K562 (cell line): ENCODE results near the gene IPO11. TPM values are rescaled to one million over a fixed set of nuclear protein-coding genes. Genes with fewer than 3 reads are reported as not detected.
A peak's percentile ranks its signal among the peaks of the same experiment; 100 is the strongest.

Experiments used
- ATF7 ChIP-seq: fragments of 450-650 bp; IDR thresholded peaks from 2 replicates; pipeline ENCODE4 v1.7.1; 2014; ENCODE audit warnings: mild to moderate bottlenecking, moderate library complexity
- BRD4 ChIP-seq: fragments of 200-600 bp; sonication (generic); IDR thresholded peaks from 2 replicates; pipeline ENCODE4 v1.6.1; 2017; ENCODE audit warnings: inconsistent platforms
- CCAR2 ChIP-seq: fragments of 200-400 bp; formaldehyde crosslinking; IDR thresholded peaks from 2 replicates; pipeline ENCODE4 v1.6.1; 2017; ENCODE audit warnings: mild to moderate bottlenecking, low read depth, low read length
- CHD2 ChIP-seq: IDR thresholded peaks from 2 replicates; pipeline ENCODE4 v1.6.1; 2011; ENCODE audit warnings: low read depth, low read length
- EWSR1 ChIP-seq: fragments of 450-650 bp; IDR thresholded peaks from 2 replicates; pipeline ENCODE4 v1.6.1; 2018; ENCODE audit warnings: borderline replicate concordance, mild to moderate bottlenecking, low read depth, moderate library complexity; ENCODE audit not compliant: partially characterized antibody
- GATAD2B ChIP-seq: fragments of 450-650 bp; IDR thresholded peaks from 2 replicates; pipeline ENCODE4 v1.6.1; 2017; ENCODE audit warnings: mild to moderate bottlenecking, borderline replicate concordance
- HNRNPK ChIP-seq: fragments of 200-400 bp; formaldehyde crosslinking; IDR thresholded peaks from one replicate; pipeline ENCODE4 v1.6.1; 2018; ENCODE audit warnings: mild to moderate bottlenecking, low read depth, low read length; ENCODE audit not compliant: poor library complexity, severe bottlenecking
- IRF2 ChIP-seq: sonication (generic); formaldehyde crosslinking; IDR thresholded peaks from 2 replicates; pipeline ENCODE4 v1.8.1; 2022; ENCODE audit warnings: mild to moderate bottlenecking, missing genetic modification reagents
- MECOM ChIP-seq: fragments of 250-450 bp; sonication (Bioruptor Pico); IDR thresholded peaks from 2 replicates; pipeline ENCODE4 v1.8.0; 2022; ENCODE audit warnings: inconsistent platforms
- NFYB ChIP-seq: IDR thresholded peaks from 2 replicates; pipeline ENCODE4 v1.6.1; 2011; ENCODE audit warnings: mild to moderate bottlenecking, moderate library complexity; ENCODE audit not compliant: insufficient read length; ENCODE audit errors: extremely low read depth
- NR3C1 ChIP-seq: sonication (generic); formaldehyde crosslinking; IDR thresholded peaks from 2 replicates; pipeline ENCODE4 v1.8.1; 2022; ENCODE audit warnings: missing genetic modification reagents
- OTX1 ChIP-seq: fragments of 450-650 bp; formaldehyde crosslinking; IDR thresholded peaks from 2 replicates; pipeline ENCODE4 v1.4.0; 2022; ENCODE audit warnings: mild to moderate bottlenecking
- PCBP2 ChIP-seq: fragments of 200-400 bp; formaldehyde crosslinking; IDR thresholded peaks from 2 replicates; pipeline ENCODE4 v1.6.1; 2018; ENCODE audit warnings: low read length, low read depth, mild to moderate bottlenecking, moderate library complexity; ENCODE audit not compliant: poor library complexity, severe bottlenecking
- PML ChIP-seq: IDR thresholded peaks from 2 replicates; pipeline ENCODE4 v1.6.1; 2012; ENCODE audit warnings: low read length, inconsistent platforms
- RFX7 ChIP-seq: fragments of 250-450 bp; sonication (Bioruptor Pico); IDR thresholded peaks from 2 replicates; pipeline ENCODE4 v1.5.1; 2021; ENCODE audit warnings: mild to moderate bottlenecking
- SP1 ChIP-seq: sonication (generic); formaldehyde crosslinking; IDR thresholded peaks from 2 replicates; pipeline ENCODE4 v1.8.1; 2022; ENCODE audit warnings: mild to moderate bottlenecking, missing genetic modification reagents
- SREBF2 ChIP-seq: sonication (generic); formaldehyde crosslinking; IDR thresholded peaks from 2 replicates; pipeline ENCODE4 v1.4.0; 2020; ENCODE audit warnings: mild to moderate bottlenecking, missing genetic modification reagents
- STAG1 ChIP-seq: sonication (generic); formaldehyde crosslinking; IDR thresholded peaks from 2 replicates; pipeline ENCODE4 v1.5.0; 2020; ENCODE audit warnings: missing genetic modification reagents, borderline replicate concordance
- TBP ChIP-seq: optimal IDR thresholded peaks from 2 replicates; pipeline ENCODE3; 2011; ENCODE audit warnings: low read depth, low read length, improper control_type of control experiment
- TCF7L2 ChIP-seq: fragments of 150-350 bp; IDR thresholded peaks from 2 replicates; pipeline ENCODE4 v1.6.1; 2016; ENCODE audit warnings: low read depth, mild to moderate bottlenecking, low read length, moderate library complexity
- TOE1 ChIP-seq, 2 experiments: fragments of 450-650 bp in 1 of 2; sonication (generic) in 1 of 2; formaldehyde crosslinking in 1 of 2; IDR thresholded peaks; 2 replicates each; pipeline versions ENCODE4 v1.7.1 to v1.8.0; 2016 to 2022; ENCODE audit warnings: borderline replicate concordance in 2 of 2, mild to moderate bottlenecking in 2 of 2, antibody characterized with exemption in 1 of 2, inconsistent platforms in 1 of 2, low read depth in 1 of 2, missing genetic modification reagents in 1 of 2, moderate library complexity in 1 of 2
- ZBTB1 ChIP-seq: sonication (generic); formaldehyde crosslinking; IDR thresholded peaks from 2 replicates; pipeline ENCODE4 v1.8.1; 2023; ENCODE audit warnings: missing genetic modification reagents, low read depth, mild to moderate bottlenecking, borderline replicate concordance
- ZNF146 ChIP-seq: IDR thresholded peaks from one replicate; pipeline ENCODE4 v1.6.1; 2018; ENCODE audit warnings: missing compliant biosample characterization; ENCODE audit not compliant: unreplicated experiment
- ZNF175 ChIP-seq: fragments of 200-800 bp; sonication (Bioruptor generic); IDR thresholded peaks from 2 replicates; pipeline ENCODE4 v1.6.1; 2016; ENCODE audit warnings: low read depth, mild to moderate bottlenecking, missing genetic modification characterization, missing compliant biosample characterization
- ZNF316 ChIP-seq: fragments of 450-650 bp; IDR thresholded peaks from 2 replicates; pipeline ENCODE4 v1.6.1; 2016
- ZNF347 ChIP-seq: fragments of 450-650 bp; formaldehyde crosslinking; IDR thresholded peaks from 2 replicates; pipeline ENCODE4 v1.4.0; 2020; ENCODE audit warnings: low read depth, mild to moderate bottlenecking, moderate library complexity
- ZNF507 ChIP-seq: conservative IDR thresholded peaks from 2 replicates; pipeline ENCODE4 v1.6.1; 2017; ENCODE audit warnings: missing genetic modification characterization, missing compliant biosample characterization
- ZNF707 ChIP-seq: fragments of 250-450 bp; sonication (Bioruptor Pico); conservative IDR thresholded peaks from 2 replicates; pipeline ENCODE4 v1.8.0; 2022; ENCODE audit warnings: inconsistent platforms, mild to moderate bottlenecking, moderate library complexity
- polyA plus RNA-seq, 8 experiments: library from polyadenylated mRNA; depleted of rRNA in 4 of 8; stranded (reverse) in 5 of 8; unstranded in 3 of 8; fragments of >200 nt; fragmentation: Nextera tagmentation in 2 of 8; fragmentation: Illumina TruSeq in 1 of 8; extraction: Ambion mirVana in 2 of 8; extraction: Trizol in 1 of 8; gene quantifications; 2 replicates each; pipeline versions ENCODE4 v1.2.1 to v1.2.3, GENCODE V29; 2011 to 2014; ENCODE audit warnings: inconsistent platforms in 1 of 8, missing spikeins in 1 of 8
- total RNA-seq, 7 experiments: library from RNA; depleted of rRNA in 6 of 7; stranded (reverse); fragments of >200 nt in 6 of 7; fragmentation: Illumina TruSeq in 2 of 7; extraction: Trizol in 2 of 7; gene quantifications; 2 replicates each; pipeline versions ENCODE4 v1.2.1 to v1.2.3, GENCODE V29; 2011 to 2021; ENCODE audit warnings: low replicate concordance in 1 of 7
- TF ChIP-seq, protein P1 (sequence below): fragments of 450-650 bp; IDR thresholded peaks from 2 replicates; pipeline ENCODE4 v1.7.1; 2018; ENCODE audit warnings: mild to moderate bottlenecking, low read depth; ENCODE audit not compliant: partially characterized antibody
- TF ChIP-seq, protein P2 (sequence below): sonication (generic); formaldehyde crosslinking; IDR thresholded peaks from 2 replicates; pipeline ENCODE4 v1.8.0; 2022; ENCODE audit warnings: mild to moderate bottlenecking, missing genetic modification reagents

Gene IPO11
- total and polyA plus RNA-seq, 9 of the 15 experiments (the other 6 are each of a cell fraction or from before 2014, with no cell fraction given), result 38.7 to 96.0 (median 70.9) TPM

DNA sequence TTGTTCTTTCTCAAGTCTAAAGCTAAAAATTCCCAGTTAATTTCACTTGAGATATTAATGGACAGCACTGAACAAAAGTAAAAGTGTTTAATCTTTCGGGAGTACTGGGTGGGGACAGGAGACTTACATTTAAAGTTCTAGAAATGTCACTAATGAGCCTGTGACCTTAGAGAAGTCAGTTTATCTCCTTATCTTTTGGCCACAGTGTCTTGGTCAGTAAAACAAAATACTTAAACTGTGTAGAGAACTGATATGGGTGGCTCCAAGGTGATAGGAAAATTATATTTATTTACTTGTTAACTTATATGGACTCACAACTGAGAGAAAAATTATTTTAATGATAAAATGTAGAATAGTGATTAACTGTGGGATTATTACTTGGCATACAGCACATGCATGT is 8.9 kb downstream of the IPO11 start (continued):
- TF ChIP-seq BRD4 (no peak), ZNF175 (CRISPR knock-in tag) (no peak), CCAR2 (no peak), ZBTB1 (CRISPR knock-in tag) (no peak), CHD2 (no peak), EWSR1 (no peak), ZNF347 (CRISPR knock-in tag) (no peak), SREBF2 (no peak), GATAD2B (peak; percentile 62; the same call in 1 of the 2 replicates), PML (peak; percentile 50; the same call in 1 of the 2 replicates), TCF7L2 (no peak), ZNF507 (tag) (no peak), RFX7 (CRISPR knock-in tag) (no peak), TBP (no peak), OTX1 (CRISPR knock-in tag) (no peak), MECOM (CRISPR knock-in tag) (no peak), ZNF316 (no peak), NFYB (no peak), STAG1 (CRISPR knock-in tag) (no peak), HNRNPK (no peak), PCBP2 (no peak), ATF7 (no peak), SP1 (CRISPR knock-in tag) (no peak), ZNF707 (no peak), ZNF146 (CRISPR knock-in tag) (no peak), IRF2 (CRISPR knock-in tag) (no peak), NR3C1 (CRISPR knock-in tag) (no peak), TOE1 (IDR thresholded peaks at IDR 0.05; ENCODE audit: borderline replicate concordance) (no peak), TOE1 (CRISPR knock-in tag; IDR thresholded peaks at IDR 0.05; ENCODE audit: borderline replicate concordance, low read depth) (no peak)
- TF ChIP-seq, protein P1, sequence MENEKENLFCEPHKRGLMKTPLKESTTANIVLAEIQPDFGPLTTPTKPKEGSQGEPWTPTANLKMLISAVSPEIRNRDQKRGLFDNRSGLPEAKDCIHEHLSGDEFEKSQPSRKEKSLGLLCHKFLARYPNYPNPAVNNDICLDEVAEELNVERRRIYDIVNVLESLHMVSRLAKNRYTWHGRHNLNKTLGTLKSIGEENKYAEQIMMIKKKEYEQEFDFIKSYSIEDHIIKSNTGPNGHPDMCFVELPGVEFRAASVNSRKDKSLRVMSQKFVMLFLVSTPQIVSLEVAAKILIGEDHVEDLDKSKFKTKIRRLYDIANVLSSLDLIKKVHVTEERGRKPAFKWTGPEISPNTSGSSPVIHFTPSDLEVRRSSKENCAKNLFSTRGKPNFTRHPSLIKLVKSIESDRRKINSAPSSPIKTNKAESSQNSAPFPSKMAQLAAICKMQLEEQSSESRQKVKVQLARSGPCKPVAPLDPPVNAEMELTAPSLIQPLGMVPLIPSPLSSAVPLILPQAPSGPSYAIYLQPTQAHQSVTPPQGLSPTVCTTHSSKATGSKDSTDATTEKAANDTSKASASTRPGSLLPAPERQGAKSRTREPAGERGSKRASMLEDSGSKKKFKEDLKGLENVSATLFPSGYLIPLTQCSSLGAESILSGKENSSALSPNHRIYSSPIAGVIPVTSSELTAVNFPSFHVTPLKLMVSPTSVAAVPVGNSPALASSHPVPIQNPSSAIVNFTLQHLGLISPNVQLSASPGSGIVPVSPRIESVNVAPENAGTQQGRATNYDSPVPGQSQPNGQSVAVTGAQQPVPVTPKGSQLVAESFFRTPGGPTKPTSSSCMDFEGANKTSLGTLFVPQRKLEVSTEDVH, result no peak
- TF ChIP-seq, protein P2, sequence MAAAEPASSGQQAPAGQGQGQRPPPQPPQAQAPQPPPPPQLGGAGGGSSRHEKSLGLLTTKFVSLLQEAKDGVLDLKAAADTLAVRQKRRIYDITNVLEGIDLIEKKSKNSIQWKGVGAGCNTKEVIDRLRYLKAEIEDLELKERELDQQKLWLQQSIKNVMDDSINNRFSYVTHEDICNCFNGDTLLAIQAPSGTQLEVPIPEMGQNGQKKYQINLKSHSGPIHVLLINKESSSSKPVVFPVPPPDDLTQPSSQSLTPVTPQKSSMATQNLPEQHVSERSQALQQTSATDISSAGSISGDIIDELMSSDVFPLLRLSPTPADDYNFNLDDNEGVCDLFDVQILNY (CRISPR knock-in tag), result no peak
